Caco-2 (cell line): ENCODE measurements around the gene FOXB1. TPM values are rescaled to one million over a fixed set of nuclear protein-coding genes. Genes with fewer than 3 reads are reported as not detected.

Source experiments
- BruUV-seq: library from RNA; stranded (reverse); fragments of 400-500 nt; replicated peaks from 2 replicates; lab custom pipeline; 2021; lab: Mats Ljungman, UMichigan
- CTCF ChIA-PET: fragments of 300-600 bp; sonication (Branson Sonifier 250); formaldehyde crosslinking; loops from one replicate; lab custom pipeline; 2022; ENCODE audit warnings: antibody characterized with exemption; lab: Charles Lee
- POLR2A ChIA-PET: fragments of 300-600 bp; sonication (Branson Sonifier 250); formaldehyde crosslinking; loops from one replicate; lab custom pipeline; 2022; ENCODE audit warnings: antibody characterized with exemption; lab: Charles Lee
- DNase-seq, 2 experiments: peaks; one replicate each; pipeline versions ENCODE4 v3.0.0 to v3.0.0-alpha.2; 2020 to 2022
- H3K27me3 ChIP-seq: replicated peaks from 2 replicates; pipeline ENCODE4 v1.6.0; 2011; ENCODE audit warnings: low read length; ENCODE audit not compliant: control insufficient read depth, insufficient read depth
- H3K36me3 ChIP-seq: 2 replicates; pipeline ENCODE4 v1.5.1; 2011; ENCODE audit warnings: low read length; ENCODE audit not compliant: control insufficient read depth, insufficient read depth
- H3K4me1 ChIP-seq: fragments of 250-450 bp; sonication (Bioruptor Pico); 2 replicates; pipeline ENCODE4 v1.5.1; 2020; ENCODE audit warnings: mild to moderate bottlenecking
- H3K4me3 ChIP-seq: 2 replicates; pipeline ENCODE4 v1.5.1; 2011; ENCODE audit warnings: low read depth, mild to moderate bottlenecking, control low read depth, low read length
- H3K9me3 ChIP-seq: fragments of 250-450 bp; sonication (Bioruptor Pico); 2 replicates; pipeline ENCODE4 v1.5.1; 2020; ENCODE audit warnings: mild to moderate bottlenecking, moderate library complexity
- H3K27ac Mint-ChIP-seq: one replicate; pipeline ENCODE4 v1.8.0; 2022; ENCODE audit warnings: mixed read lengths; ENCODE audit not compliant: unreplicated experiment
- H3K27me3 Mint-ChIP-seq: one replicate; pipeline ENCODE4 v1.8.0; 2022; ENCODE audit warnings: mixed read lengths; ENCODE audit not compliant: insufficient read depth, unreplicated experiment
- H3K36me3 Mint-ChIP-seq: one replicate; pipeline ENCODE4 v1.8.0; 2022; ENCODE audit warnings: mild to moderate bottlenecking, mixed read lengths; ENCODE audit not compliant: insufficient read depth, unreplicated experiment
- H3K4me1 Mint-ChIP-seq: one replicate; pipeline ENCODE4 v1.8.0; 2022; ENCODE audit warnings: low read depth, mixed read lengths; ENCODE audit not compliant: unreplicated experiment
- H3K4me3 Mint-ChIP-seq: one replicate; pipeline ENCODE4 v1.8.0; 2022; ENCODE audit warnings: mild to moderate bottlenecking, moderate library complexity, mixed read lengths; ENCODE audit not compliant: unreplicated experiment
- H3K9me3 Mint-ChIP-seq: one replicate; pipeline ENCODE4 v1.8.0; 2022; ENCODE audit warnings: mixed read lengths; ENCODE audit not compliant: unreplicated experiment
- intact Hi-C: fragments of 100-400 bp; cut with micrococcal nuclease; formaldehyde crosslinking; loops from one replicate; pipeline ENCODE4 v1.10.0; 2022; ENCODE audit not compliant: unreplicated experiment
- total RNA-seq: library from RNA; stranded (reverse); gene quantifications from 2 replicates; pipeline ENCODE4 v1.2.3, GENCODE V29; 2022
- TF ChIP-seq, protein P1 (sequence below), 2 experiments: fragments of 200-600 bp in 1 of 2; IDR thresholded peaks; 1 replicate in 1 of 2; 2 replicates in 1 of 2; pipeline versions ENCODE4 v1.5.1 to v1.8.0; 2011 to 2022; ENCODE audit warnings: antibody characterized with exemption in 1 of 2, control low read depth in 1 of 2, inconsistent platforms in 1 of 2, low read depth in 1 of 2, low read length in 1 of 2, mild to moderate bottlenecking in 1 of 2, moderate library complexity in 1 of 2; ENCODE audit not compliant: insufficient read depth in 1 of 2, severe bottlenecking in 1 of 2, unreplicated experiment in 1 of 2

FOXB1 gene
- total RNA-seq, 1 experiment from 2014 or later = not detected

- H3K4me3 Mint-ChIP-seq = no peak overlapping the region
- CTCF ChIA-PET = no interaction called here
- H3K36me3 ChIP-seq = no peaks in the 10 kb centered on the region
- no peaks in the 10 kb centered on the region for H3K4me1 Mint-ChIP-seq
- no peaks in the 10 kb centered on the region for H3K36me3 Mint-ChIP-seq
- intact Hi-C loops = no loop called here
- BruUV-seq = no TSS peak
- H3K9me3 Mint-ChIP-seq = peaks cover 7% of the 10 kb centered on the region
- POLR2A ChIA-PET = no interaction called here
- DNase-seq = no peak
- no peaks in the 10 kb centered on the region for H3K4me1 ChIP-seq
- peaks cover 3% of the 10 kb centered on the region for H3K27me3 Mint-ChIP-seq
- no peaks in the 10 kb centered on the region; the same call in 1 of the 2 replicates for H3K9me3 ChIP-seq
- no peak overlapping the region for H3K27ac Mint-ChIP-seq
- H3K4me3 ChIP-seq = no peak overlapping the region
- no peaks in the 10 kb centered on the region for H3K27me3 ChIP-seq
- TF ChIP-seq, protein P1, sequence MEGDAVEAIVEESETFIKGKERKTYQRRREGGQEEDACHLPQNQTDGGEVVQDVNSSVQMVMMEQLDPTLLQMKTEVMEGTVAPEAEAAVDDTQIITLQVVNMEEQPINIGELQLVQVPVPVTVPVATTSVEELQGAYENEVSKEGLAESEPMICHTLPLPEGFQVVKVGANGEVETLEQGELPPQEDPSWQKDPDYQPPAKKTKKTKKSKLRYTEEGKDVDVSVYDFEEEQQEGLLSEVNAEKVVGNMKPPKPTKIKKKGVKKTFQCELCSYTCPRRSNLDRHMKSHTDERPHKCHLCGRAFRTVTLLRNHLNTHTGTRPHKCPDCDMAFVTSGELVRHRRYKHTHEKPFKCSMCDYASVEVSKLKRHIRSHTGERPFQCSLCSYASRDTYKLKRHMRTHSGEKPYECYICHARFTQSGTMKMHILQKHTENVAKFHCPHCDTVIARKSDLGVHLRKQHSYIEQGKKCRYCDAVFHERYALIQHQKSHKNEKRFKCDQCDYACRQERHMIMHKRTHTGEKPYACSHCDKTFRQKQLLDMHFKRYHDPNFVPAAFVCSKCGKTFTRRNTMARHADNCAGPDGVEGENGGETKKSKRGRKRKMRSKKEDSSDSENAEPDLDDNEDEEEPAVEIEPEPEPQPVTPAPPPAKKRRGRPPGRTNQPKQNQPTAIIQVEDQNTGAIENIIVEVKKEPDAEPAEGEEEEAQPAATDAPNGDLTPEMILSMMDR (IDR thresholded peaks at IDR 0.05; ENCODE audit: insufficient read depth in 1 of 2, low read depth in 1 of 2, low read length in 1 of 2, severe bottlenecking in 1 of 2, unreplicated experiment in 1 of 2) = no peak
Observed at GRCh38 chr15:59965741-59966140, 38.4 kb upstream of the FOXB1 start.

DNA sequence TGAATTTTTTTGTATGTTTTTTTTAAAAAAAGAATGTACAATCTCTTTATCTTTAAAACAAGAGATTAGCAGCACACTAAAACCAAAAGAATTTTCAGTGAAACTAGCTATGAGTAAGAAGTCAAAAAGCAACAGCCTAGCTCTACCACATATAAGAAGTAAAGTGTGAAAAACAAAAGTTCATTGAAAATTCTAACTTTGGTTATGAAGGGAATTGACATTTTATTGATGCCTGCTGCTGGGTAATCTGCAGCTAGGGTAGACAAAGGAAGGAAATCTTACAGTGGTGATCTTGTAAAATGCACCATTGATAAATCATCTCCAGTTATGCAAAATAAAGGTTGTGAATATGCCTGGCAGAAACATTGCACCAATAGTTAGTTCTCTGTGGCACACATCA, 37.8 kb upstream of the FOXB1 start:
- DNase-seq = no peak
- intact Hi-C loops = no loop called here
- H3K27ac Mint-ChIP-seq = no peak overlapping the region
- Histone ChIP-seq H3K36me3 (no peaks in the 10 kb centered on the region), H3K4me3 (no peak overlapping the region), H3K4me1 (no peaks in the 10 kb centered on the region), H3K9me3 (no peaks in the 10 kb centered on the region; the same call in 1 of the 2 replicates), H3K27me3 (no peaks in the 10 kb centered on the region)
- ChIA-PET POLR2A (no interaction called here), CTCF (no interaction called here)
- H3K4me3 Mint-ChIP-seq = no peak overlapping the region
- peaks cover 2% of the 10 kb centered on the region for H3K9me3 Mint-ChIP-seq
- H3K27me3 Mint-ChIP-seq = no peaks in the 10 kb centered on the region
- TF ChIP-seq, protein P1 (IDR thresholded peaks at IDR 0.05; ENCODE audit: insufficient read depth in 1 of 2, low read depth in 1 of 2, low read length in 1 of 2, severe bottlenecking in 1 of 2, unreplicated experiment in 1 of 2) = no peak
- BruUV-seq = no TSS peak
- H3K4me1 Mint-ChIP-seq = no peaks in the 10 kb centered on the region
- H3K36me3 Mint-ChIP-seq = no peaks in the 10 kb centered on the region

GRCh38 chr15:59968314-59968713, 35.8 kb upstream of the FOXB1 start:
- Histone ChIP-seq H3K36me3 (no peaks in the 10 kb centered on the region), H3K4me1 (no peaks in the 10 kb centered on the region), H3K4me3 (no peak overlapping the region), H3K27me3 (no peaks in the 10 kb centered on the region), H3K9me3 (no peaks in the 10 kb centered on the region)
- Mint-ChIP-seq H3K4me3 (no peak overlapping the region), H3K9me3 (no peaks in the 10 kb centered on the region), H3K27me3 (peaks cover 1% of the 10 kb centered on the region), H3K36me3 (no peaks in the 10 kb centered on the region), H3K4me1 (no peaks in the 10 kb centered on the region), H3K27ac (no peak overlapping the region)
- intact Hi-C loops = no loop called here
- DNase-seq = no peak
- CTCF ChIA-PET = no interaction called here
- BruUV-seq = no TSS peak
- TF ChIP-seq, protein P1 (IDR thresholded peaks at IDR 0.05; ENCODE audit: insufficient read depth in 1 of 2, low read depth in 1 of 2, low read length in 1 of 2, severe bottlenecking in 1 of 2, unreplicated experiment in 1 of 2) = no peak
- POLR2A ChIA-PET = no interaction called here
